Uterus (tissue), 4 donors: Measurements from ENCODE around the gene SMARCC1. TPM values are rescaled to one million over a fixed set of nuclear protein-coding genes. Genes with fewer than 3 reads are reported as not detected.

ENCODE experiments used
- DNase-seq, 2 donors: peaks; one replicate each; pipeline ENCODE4 v3.0.0-alpha.2; 2019 to 2020
- H3K27ac ChIP-seq, 2 donors: fragments of 200-600 bp; sonication (generic); 1 replicate in 1 of 2; 2 replicates in 1 of 2; pipeline ENCODE4 v1.5.1; 2016 to 2018
- H3K27me3 ChIP-seq, 2 donors: fragments of 200-600 bp; sonication (generic); one replicate each; pipeline ENCODE4 v1.5.1; 2018 to 2019; ENCODE audit warnings: control low read depth in 1 of 2
- H3K36me3 ChIP-seq, 2 donors: fragments of 200-600 bp; sonication (generic); one replicate each; pipeline ENCODE4 v1.5.1; 2019; ENCODE audit warnings: control low read depth in 1 of 2
- H3K4me1 ChIP-seq, 2 donors: fragments of 200-600 bp; sonication (generic); one replicate each; pipeline ENCODE4 v1.5.1; 2018 to 2019; ENCODE audit warnings: control low read depth in 1 of 2
- H3K4me3 ChIP-seq, 2 donors: fragments of 200-600 bp; sonication (generic); 1 replicate in 1 of 2; 2 replicates in 1 of 2; pipeline ENCODE4 v1.5.1; 2018 to 2019; ENCODE audit warnings: mild to moderate bottlenecking in 1 of 2
- H3K9me3 ChIP-seq, 2 donors: fragments of 200-600 bp; sonication (generic); one replicate each; pipeline ENCODE4 v1.5.1; 2019; ENCODE audit warnings: control low read depth in 1 of 2
- CTCF ChIP-seq, 4 experiments: fragments of 200-600 bp in 2 of 4; fragments of 450-650 bp in 2 of 4; sonication (generic) in 2 of 4; IDR thresholded peaks; one replicate each; pipeline ENCODE4 v1.5.1; 2016 to 2019; ENCODE audit warnings: antibody characterized with exemption in 4 of 4, mild to moderate bottlenecking in 2 of 4, moderate library complexity in 1 of 4
- POLR2A ChIP-seq, 2 donors: fragments of 450-650 bp; IDR thresholded peaks; one replicate each; pipeline ENCODE4 v1.6.1; 2016; ENCODE audit warnings: antibody characterized with exemption in 2 of 2, mild to moderate bottlenecking in 1 of 2, moderate library complexity in 1 of 2
- intact Hi-C: fragments of 100-400 bp; cut with DNase I; formaldehyde crosslinking; loops from one replicate; pipeline ENCODE4 v1.15.1; 2023; ENCODE audit warnings: low total_unique reads
- total RNA-seq, 4 donors: library from RNA; depleted of rRNA in 3 of 4; stranded (reverse); fragments of >200 nt in 3 of 4; gene quantifications; one replicate each; pipeline versions ENCODE4 v1.1.0 to v1.2.4, GENCODE V29; 2014 to 2023
- donor health status: DM: yes; HTN: yes; CAD: no.

SMARCC1 gene
- total RNA-seq, 4 donors from 2014 or later = 23.8 to 61.0 (median 45.5) TPM

- H3K27me3 ChIP-seq = no peaks in the 10 kb centered on the region
- no peak overlapping the region for H3K4me3 ChIP-seq
- DNase-seq = no peak
- no peaks in the 10 kb centered on the region for H3K4me1 ChIP-seq
- H3K9me3 ChIP-seq = no peaks in the 10 kb centered on the region
- intact Hi-C loops = no loop called here
- TF ChIP-seq CTCF (IDR thresholded peaks at IDR 0.05) (no peak), POLR2A (IDR thresholded peaks at IDR 0.05) (no peak)
- no peaks in the 10 kb centered on the region for H3K36me3 ChIP-seq
- no peak overlapping the region for H3K27ac ChIP-seq
Measured at GRCh38 chr3:47652142-47652541, 129.6 kb downstream of the SMARCC1 start.

- no peaks in the 10 kb centered on the region for H3K36me3 ChIP-seq
- H3K27me3 ChIP-seq = no peaks in the 10 kb centered on the region
- intact Hi-C loops = no loop called here
- H3K4me3 ChIP-seq = no peak overlapping the region
- no peaks in the 10 kb centered on the region for H3K9me3 ChIP-seq
- no peak for DNase-seq
- no peak overlapping the region for H3K27ac ChIP-seq
- no peak for TF ChIP-seq POLR2A (IDR thresholded peaks at IDR 0.05)
- no peak for TF ChIP-seq CTCF (IDR thresholded peaks at IDR 0.05)
- H3K4me1 ChIP-seq = peaks cover 0 to 5% of the 10 kb centered on the region in 2 donors
Measured at GRCh38 chr3:47650294-47650693, 131.4 kb downstream of the SMARCC1 start.

- Histone ChIP-seq H3K9me3 (no peaks in the 10 kb centered on the region), H3K27ac (peak overlapping the region in 1 of 2 donors; percentile 12), H3K4me3 (no peak overlapping the region), H3K27me3 (no peaks in the 10 kb centered on the region), H3K36me3 (no peaks in the 10 kb centered on the region), H3K4me1 (peaks cover 0 to 5% of the 10 kb centered on the region in 2 donors)
- intact Hi-C loops = no loop called here
- DNase-seq = no peak
- no peak for TF ChIP-seq CTCF (IDR thresholded peaks at IDR 0.05)
- no peak for TF ChIP-seq POLR2A (IDR thresholded peaks at IDR 0.05)
Measured at GRCh38 chr3:47647550-47647949, 134.1 kb downstream of the SMARCC1 start.

- Histone ChIP-seq H3K36me3 (no peaks in the 10 kb centered on the region), H3K27me3 (no peaks in the 10 kb centered on the region), H3K4me3 (no peak overlapping the region), H3K4me1 (peaks cover 0 to 5% of the 10 kb centered on the region in 2 donors), H3K9me3 (no peaks in the 10 kb centered on the region), H3K27ac (peak overlapping the region; percentile 20 to 39)
- TF ChIP-seq POLR2A (IDR thresholded peaks at IDR 0.05) (no peak), CTCF (IDR thresholded peaks at IDR 0.05) (no peak)
- intact Hi-C loops = no loop called here
- DNase-seq = peak in 1 of 2 donors; percentile 24
Measured at GRCh38 chr3:47646362-47646761, 135.3 kb downstream of the SMARCC1 start.

- no peak for TF ChIP-seq CTCF (IDR thresholded peaks at IDR 0.05)
- no peak for TF ChIP-seq POLR2A (IDR thresholded peaks at IDR 0.05)
- intact Hi-C loops = no loop called here
Measured at GRCh38 chr3:47645551-47645950, 136.1 kb downstream of the SMARCC1 start.

More at GRCh38 chr3:47645551-47645950, 136.1 kb downstream of the SMARCC1 start:
- no peak overlapping the region for H3K4me3 ChIP-seq
- H3K4me1 ChIP-seq = peaks cover 0 to 5% of the 10 kb centered on the region in 2 donors
- no peaks in the 10 kb centered on the region for H3K27me3 ChIP-seq
- H3K9me3 ChIP-seq = no peaks in the 10 kb centered on the region
- H3K27ac ChIP-seq = peak overlapping the region in 1 of 2 donors; percentile 20
- DNase-seq = no peak
- no peaks in the 10 kb centered on the region for H3K36me3 ChIP-seq
